Inflammatory macrophage treated with lipopolysaccharide for 4 hours (primary cell): ENCODE results near the gene HRH1.
"Not testable (repeated sequence)": the region's sequence is repeated elsewhere in the genome, so short reads cannot be mapped to it uniquely, and the experiment has no call there.

ENCODE experiments used
- DNase-seq: peaks from one replicate; pipeline ENCODE4 v3.0.0-alpha.2; 2020

The HRH1 gene

GRCh38 chr3:11144996-11145395 lies 9.3 kb upstream of the HRH1 start:
- no peak for DNase-seq

DNA sequence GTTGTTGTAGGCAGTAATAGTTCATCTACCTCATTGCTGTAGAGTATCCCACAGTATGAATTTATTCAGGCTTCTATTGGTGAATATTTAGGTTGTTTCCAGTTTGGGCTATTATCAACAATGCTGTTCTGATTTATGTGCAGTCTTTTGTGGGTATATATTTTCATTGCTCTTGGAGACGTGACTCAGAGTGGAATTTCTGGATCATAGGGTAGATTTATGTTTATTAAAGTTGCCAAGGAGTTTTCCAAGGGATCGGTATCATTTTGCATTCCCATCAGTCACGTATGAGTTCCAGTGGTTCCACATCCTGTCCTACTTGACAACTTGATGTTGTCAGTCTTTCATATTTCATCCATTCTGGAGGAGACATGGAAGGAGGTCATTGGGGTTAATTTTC lies 8.4 kb upstream of the HRH1 start:
- no peak for DNase-seq

DNA sequence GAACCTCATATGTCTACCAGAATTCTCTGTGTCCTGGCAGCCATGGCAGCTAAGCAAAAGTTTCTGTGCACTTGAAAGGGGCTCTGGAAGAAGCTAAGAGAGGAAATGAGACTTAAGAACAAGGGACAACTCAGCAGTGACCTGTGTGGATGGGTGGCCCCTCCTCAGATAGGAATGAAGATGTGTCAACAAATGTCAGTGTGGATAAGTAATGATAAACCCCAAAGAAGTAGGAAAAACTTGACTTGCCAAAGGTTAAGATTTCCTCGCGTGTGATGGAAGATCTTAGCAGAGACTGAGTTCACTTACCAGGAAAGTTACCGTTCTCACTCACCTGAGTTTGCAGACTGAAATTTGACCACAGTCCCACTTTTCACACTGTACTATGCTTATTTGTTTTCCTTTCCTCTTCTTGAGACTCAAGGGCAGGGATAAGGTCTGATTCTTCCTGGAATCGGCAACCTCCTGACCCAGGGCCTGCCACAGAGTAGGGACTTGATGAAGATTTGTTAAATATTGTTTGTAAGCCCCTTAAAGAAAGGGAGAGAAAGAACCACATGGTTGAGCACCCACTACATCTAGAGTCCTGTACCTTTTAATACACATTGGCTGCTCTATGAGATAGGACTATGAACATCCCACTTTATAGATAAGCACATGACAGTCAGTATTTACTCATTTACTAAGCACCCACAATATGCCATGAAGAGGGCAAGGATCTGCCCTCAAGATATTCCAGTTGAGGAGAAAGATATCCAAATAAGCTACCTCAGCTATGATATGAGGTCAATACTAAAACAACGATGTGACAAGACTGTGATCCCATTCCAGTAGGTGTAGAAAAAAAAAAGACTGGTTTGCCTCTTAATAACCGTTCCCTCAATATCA lies 7.3 kb upstream of the HRH1 start:
- DNase-seq: no peak

DNA sequence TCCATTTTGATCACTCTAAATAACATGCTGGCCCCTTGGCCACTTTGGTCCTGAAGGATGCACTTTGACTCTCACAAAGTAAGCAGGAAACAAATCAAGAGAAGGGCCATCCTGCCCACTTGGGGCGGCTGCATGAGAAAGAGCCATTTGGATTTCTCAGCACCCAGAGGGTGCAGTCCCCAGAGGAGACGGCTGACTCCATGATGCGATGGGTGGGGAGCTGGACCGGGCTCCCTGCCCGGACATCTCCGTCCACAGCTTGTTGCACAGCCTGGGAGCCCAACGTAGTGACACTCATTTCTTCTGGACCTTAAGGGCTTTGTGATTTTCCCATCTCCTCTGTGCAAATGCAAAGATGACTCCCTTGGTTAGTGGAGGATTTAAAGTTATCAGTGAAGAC lies 4.0 kb upstream of the HRH1 start:
- DNase-seq: no peak

- DNase-seq: no peak
Measured at GRCh38 chr3:11152301-11152700, 2.0 kb upstream of the HRH1 start.

- DNase-seq: no peak
Measured at GRCh38 chr3:11154953-11155325, 646 bp downstream of the HRH1 start.

DNA sequence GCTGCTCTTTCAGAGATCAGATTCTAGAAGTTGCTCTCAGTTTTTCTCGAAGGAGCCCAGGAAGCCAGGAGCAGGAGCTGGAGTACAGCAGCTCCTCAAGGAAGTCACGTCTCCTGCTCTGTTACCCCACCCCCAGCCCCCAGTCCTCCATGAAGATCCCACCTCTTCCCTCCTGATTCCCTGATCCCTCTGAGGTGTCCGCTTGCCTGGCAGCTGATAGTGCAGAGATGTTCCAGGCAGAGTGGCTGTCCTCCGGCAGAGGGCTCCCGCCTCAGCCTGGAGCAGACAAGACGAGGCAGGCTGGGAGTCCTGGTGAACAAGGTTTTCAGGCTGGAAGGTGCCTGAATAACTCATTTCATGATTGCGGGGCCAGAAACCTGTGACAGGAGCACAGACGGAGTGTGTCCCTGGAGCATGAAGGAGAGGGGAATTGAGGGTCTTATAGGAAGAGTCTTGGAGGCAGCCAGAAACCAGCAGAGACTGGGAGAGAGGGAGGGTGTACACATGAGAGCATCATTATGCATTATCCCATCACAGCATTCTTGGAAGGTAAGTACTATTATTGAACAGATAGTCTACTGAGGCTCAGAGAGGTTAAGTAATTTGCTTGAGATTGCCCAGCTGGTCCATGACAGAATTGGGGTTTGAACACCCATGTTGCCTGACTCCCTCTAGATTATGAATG lies 1.2 kb downstream of the HRH1 start:
- peak; percentile 40 for DNase-seq

- DNase-seq: no peak
Measured at GRCh38 chr3:11156026-11156410, 1.7 kb downstream of the HRH1 start.

GRCh38 chr3:11157421-11157820 lies 3.1 kb downstream of the HRH1 start:
- DNase-seq: no peak

DNA sequence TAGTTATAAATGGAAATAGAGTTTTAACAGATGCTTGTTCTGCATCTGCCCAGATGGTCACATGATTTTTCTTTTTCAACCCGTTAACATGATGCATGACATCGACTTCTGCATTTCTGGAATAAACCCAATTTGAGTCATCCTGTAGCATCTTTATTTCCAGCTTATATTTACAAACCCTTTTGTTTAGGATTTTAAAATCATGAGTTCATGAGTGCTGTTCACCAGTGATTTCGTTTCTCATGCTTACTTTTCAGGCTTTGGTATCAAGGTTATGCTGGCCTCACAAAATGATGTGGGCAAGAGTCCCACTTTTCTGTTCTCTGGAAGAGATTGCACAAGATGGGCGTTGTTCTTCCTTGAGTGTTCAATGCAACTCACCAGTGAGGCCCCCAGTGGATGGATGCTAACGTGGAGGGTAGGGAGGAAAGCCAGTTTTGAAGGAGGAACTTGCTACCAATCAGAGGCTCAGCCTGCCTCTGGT lies 5.2 kb downstream of the HRH1 start:
- peak; percentile 79 for DNase-seq

DNA sequence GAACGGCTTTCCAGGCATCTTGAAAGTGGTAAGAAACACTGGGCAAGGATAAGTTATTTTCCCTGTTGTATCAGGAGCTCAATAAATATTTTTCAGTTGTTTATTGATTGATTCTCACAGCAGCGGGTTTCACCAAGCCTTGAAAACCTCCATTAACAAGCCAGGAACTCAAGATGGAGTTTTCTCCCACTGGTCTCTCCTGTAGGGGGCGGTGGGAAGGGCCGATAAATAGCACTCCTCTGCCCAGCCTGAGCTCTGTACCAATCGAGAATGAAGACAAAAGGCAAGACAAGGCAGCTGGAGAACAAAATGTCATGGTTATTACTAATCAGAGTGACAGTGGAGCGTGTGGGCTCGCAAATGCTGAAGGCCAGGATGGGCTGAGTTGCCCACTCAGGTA lies 7.4 kb downstream of the HRH1 start:
- DNase-seq: no peak

DNA sequence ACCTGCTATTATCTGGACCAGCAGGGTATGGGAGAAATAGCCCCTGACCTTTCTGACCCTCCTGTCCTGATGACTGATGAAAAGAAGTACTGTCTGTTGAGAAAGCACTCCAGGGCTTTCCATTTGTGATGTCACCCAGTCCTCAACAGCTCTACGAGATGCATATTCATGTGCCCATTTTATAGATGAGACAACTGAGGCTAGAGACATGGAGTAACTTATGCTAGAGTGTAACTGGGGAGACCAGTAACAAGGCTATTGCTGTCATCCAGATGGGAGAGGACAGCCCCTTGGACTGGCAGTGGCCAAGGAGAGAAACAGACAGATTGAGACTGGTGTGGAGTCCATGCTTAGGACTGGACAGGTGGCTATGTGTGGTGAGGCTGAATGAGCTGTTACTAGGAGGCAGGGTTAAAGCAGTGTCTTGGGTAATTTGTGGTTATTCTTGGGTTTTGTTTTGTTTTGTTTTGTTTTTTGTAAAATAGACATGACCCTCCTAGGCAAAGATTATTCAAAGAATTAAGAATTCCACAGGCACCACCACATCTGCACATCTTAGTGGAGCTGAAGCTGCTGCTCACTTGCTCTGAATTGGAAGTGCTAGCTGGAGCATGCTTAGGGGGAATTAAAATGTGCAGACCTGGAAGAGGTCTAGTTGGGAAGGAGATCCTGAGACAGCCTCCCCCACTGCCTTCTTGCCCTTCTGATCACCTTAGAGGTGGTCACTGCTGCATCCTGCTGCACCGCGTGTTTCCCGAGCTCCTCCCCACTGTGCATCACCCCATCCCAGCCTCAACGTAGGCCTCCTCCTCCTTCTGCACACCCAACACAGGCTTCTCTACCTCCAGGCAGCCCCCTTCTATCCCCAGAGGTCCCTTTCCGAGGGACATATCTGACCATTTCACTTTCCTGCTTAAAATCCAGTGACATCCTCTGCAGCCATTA lies 8.4 kb downstream of the HRH1 start:
- no peak for DNase-seq

DNA sequence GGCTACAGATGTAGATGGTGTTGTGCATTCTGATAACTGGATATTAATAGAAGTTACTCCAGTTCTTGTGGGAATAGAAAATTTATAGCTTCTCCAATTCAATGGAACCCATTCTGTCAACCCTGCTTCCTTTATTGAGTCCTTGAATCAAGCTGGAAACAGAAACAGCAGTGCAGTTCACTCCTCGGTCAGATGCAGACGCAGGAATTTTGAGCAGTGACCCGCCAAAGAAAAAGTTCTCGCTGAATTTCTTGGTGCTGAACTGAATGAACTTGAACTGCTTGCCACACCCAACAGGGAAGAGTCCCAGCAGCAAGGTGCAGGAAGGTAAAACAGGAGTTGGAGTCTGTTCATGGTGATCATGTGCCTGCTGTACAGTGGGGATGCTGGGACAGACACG lies 10.3 kb downstream of the HRH1 start:
- no peak for DNase-seq

- DNase-seq: no peak
Measured at GRCh38 chr3:11165476-11165875, 11.2 kb downstream of the HRH1 start.

GRCh38 chr3:11166807-11167400 lies 12.6 kb downstream of the HRH1 start:
- DNase-seq: not testable (repeated sequence)

DNA sequence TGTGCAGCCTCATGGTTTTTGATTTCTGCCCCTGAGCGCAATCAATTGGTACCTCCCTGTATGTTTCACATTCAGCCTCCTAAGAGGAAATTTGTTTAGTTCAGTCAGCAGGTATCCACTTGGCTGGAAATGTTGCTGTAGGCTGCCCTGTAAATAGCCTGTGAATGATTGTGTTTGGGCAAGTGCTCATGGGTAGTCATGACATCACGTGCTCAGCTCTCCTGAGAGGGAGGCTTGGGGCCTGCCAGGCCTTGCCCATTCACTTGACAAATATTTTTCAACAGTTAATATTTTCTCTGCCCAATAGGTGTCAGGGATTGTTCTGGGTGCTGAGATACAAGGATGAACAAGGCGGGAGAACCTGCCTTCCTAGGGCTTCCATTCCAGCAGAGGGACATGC lies 13.3 kb downstream of the HRH1 start:
- DNase-seq: no peak

DNA sequence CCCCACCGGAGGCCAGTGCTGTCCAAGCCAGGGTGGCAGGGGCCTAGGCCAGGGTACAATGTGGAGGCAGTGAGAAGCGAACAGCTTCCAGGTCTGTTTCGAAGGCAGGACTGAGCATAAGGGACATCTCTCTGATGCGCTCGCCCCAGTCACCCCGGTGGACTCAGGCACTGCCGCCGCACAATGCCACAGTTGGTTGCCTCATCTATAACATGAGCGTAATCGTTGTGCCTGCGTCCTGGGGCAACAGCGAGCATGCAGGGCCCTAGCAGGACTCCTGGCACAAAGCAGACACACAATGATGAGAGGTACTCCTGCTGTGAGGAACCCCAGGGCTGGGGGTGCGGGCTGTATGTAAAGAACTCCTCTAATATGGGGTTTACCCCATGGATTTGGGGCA lies 14.1 kb downstream of the HRH1 start:
- no peak for DNase-seq

- no peak for DNase-seq
Measured at GRCh38 chr3:11168881-11169805, 14.8 kb downstream of the HRH1 start.

DNA sequence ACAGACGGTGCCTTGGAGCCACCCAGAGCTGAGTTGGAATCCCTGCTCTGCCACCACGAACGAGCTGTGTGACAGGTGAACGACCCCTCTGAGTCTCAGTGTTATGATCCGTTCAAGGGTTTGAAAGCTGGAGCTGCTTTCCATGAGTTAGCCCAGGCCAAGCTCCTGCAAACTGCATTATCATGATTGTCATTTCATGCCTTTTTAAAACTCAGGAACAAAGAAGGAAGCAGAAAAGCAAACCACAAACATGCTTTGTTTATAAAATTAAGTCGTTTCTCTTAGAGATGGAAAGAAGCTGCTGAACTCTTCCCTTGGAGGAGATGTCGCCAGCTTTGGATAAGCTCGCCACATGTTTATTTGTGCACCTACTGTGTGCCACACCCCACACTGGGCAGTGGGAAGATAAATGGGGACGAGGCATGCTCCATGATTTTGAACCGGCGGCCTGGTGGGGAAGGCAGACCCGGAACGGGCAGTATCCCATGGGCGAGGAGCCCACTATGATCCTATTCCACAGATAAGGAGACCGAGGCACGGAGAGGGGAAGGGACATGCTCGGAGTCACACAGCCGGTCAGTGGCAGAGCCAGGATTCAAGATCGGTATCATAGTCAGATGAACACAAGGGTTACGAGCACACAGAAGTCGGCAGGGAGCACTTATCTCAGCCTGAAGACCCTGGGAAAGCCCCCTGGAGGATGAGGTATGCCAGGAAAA lies 15.9 kb downstream of the HRH1 start:
- no peak for DNase-seq

DNA sequence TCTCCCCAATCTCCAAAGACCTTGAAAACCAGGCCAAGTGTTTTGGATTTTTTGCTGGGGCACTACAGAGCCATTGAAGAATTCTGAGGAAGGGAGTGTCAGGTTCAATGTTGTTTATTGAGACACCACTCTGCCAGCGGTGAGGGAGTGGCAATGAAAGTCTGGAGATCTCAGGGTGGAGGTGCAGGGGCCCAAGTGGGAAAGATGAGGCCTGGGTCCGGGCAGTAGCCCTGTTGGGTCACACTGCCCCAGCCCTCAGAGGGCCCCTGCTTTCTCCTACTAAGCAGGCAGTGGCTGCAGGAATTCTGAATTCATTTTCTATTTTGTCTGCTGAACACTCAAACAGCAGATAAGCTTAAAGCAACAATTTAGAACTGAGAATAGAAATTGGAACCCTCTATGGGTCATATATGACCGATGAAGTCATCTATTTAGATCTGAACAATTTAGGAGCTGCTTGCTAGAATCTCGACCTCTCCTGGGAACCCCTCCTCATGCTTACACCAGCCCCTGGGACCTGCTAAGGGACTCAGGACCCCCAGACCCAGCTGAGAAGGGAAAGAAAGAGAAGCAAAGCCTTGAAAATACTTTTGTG lies 17.9 kb downstream of the HRH1 start:
- DNase-seq: no peak
